GM19463 (cell line): ENCODE data around the gene SPTBN5.

Experiments
- ATAC-seq: cut with Tn5 transposase; IDR thresholded peaks from one replicate; pipeline ENCODE4 v1.9.1; 2021; ENCODE audit warnings: mild to moderate bottlenecking, moderate library complexity; ENCODE audit not compliant: unreplicated experiment

The SPTBN5 gene

DNA sequence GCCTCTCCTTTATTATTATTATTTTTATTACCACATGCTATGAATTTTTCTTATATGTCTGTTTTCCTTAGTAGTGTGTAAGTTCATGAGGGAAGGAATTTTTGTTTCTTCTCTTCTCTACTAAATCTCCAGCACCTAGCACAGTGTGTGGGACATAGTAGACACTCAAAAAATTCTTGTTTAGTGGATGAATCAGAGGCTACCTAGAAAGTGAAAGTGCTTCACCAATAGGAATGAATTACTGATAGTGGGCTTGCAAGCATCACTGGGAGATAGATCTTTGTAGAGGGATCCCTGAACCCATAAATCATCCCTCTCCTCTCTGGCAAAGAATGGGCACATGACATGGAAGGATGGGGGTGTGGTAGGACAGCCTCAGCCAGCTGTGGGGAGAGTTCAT is 8.5 kb downstream of the SPTBN5 start:
- ATAC-seq, result no peak

DNA sequence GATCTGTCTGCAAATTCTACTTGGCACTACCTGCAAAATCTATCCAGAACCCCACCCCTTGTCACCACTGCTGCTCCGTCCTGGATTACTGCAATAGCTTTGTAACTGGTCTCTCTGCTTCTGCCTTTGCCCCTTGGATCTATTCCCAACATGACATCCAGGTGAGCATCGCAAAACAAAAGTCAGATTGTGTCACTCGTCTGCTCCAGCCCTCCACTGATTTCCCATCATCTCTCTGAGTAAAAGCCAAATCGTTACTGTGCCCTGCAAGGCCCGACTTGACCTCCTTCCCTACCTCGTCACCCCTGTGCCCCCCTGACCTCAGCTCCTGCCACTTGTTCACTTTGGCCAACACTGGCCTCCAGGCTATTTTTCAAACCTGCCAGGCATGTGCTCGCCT is 9.4 kb downstream of the SPTBN5 start:
- no peak for ATAC-seq

DNA sequence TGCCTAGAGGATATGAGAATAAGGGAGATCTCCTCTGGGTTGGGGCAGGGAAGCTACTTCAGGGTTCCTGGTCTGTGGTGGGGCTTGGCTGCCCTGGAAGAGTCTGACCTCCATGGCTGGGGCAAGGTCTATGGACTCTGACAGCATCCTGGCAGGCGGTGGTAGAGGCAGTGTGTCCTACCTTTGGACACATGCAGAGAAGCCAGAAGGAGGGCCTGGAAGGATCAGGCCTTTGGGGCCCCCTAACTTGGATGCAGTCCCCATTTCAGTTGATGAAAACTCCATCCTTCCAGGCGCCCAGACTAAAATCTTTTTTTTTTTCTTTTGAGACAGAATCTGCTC is 10.4 kb downstream of the SPTBN5 start:
- ATAC-seq, result no peak

DNA sequence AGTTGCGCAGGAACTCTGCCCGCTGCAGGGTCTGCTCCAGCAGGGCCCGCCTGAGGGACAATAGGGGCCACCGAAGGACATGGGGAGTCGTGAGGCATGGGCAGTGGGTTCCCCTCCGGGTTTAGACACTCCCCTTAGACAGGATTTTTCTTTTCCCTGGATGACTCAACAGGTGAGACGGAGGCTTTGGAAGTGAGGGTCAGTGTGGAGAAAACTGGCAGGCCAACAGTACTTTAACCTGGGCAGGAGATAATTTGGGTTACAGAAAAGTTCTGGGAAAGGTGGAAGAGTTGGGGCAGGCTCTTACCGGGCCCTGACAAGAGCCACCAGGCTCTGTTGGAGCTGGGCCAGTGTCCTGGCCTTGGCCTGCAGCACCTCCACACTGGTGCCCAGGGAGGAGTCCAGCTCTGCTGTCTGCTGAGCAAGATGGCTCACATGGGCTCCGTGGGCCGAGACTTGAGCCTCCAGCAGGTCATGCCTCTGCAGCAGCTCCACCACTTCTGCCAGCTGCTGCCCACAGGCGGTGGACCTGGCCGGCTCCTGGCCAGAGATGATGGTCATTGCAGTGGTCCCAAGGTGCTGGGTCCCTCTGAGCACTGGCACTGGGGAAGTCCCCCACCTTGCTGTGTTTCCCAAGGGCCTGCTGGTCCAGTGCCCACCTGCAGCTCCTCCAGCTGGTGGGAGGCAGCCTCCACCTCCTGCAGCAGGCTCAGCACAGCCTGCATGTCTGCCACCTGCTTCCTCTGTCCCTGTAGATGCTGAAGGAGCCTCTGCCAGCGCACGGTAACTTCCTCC is 11.0 kb downstream of the SPTBN5 start:
- ATAC-seq, result no peak

DNA sequence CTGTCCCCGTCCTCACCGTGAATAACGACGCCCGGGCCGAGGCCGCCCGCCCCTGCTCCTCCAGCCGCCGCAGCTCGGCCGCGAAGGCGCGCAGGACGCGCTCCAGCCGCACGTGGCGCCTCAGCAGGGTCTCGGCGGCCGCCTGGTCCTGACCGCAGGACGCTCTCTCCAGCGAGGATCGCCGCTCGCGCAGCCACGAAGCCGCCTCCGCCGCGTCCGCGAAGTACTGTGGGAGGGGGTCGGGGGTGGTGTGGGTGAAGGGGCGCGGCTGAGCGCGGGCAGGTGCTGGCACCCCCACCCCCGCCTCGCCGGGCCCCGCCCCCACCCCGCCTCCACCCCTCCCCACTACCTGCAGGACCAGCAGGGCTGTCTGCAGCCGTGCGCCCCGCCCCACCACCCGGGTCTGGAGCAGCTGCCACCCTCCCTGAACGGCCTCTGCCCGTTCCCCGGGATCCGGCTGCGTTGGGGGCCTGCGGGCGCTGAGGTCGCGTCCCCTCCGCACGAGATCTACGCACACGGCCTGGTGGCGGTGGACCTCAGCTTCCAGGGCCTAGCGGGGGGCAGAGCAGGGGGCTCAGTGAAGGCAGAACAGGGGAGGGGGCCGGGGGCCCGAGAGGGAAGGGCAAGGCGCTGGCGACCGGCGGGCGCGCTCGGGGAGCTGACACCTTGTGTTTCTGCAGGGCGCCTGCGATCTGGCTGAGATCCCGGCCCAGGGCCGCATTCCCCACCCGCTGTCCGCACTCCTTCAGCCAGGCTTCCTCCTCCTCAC is 11.7 kb downstream of the SPTBN5 start:
- no peak for ATAC-seq

DNA sequence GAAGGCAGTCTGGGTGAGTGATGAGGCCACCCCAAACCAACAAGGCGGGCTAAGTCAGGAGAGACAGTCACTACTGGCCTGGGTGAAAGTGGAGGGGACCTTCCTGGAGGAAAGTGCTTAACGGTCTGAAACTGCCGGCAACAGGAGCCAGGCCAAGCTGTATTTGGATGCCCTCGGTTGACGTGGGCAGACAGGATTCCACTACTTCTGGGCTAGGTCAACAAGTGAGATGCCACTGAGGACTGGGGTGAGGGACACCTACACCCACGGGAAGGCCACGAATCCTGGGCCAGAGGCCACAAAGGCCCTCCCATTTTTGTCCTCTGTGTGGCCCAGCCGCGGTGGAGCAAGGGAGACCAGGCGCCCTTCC is 12.3 kb downstream of the SPTBN5 start:
- ATAC-seq, result no peak

DNA sequence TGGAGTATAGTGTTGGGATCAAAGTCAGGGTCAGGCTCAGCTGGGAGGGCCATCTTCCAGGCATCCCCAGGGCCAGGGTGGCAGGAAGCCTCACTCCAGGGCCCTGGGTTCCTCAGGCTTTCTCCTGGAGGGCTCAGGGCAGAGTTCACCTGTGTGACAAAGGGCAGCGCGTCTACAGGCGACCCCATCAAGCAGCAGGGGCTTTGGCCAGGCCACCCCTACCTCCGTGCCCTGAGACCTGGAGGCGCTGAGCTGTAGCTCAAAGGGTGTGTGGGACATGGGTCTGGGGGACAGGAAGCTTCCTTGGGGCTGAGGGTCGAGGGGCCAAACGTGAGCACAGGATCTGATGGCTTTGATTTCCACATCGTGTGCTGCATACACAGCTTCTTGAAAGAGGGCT is 12.8 kb downstream of the SPTBN5 start:
- ATAC-seq, result no peak

DNA sequence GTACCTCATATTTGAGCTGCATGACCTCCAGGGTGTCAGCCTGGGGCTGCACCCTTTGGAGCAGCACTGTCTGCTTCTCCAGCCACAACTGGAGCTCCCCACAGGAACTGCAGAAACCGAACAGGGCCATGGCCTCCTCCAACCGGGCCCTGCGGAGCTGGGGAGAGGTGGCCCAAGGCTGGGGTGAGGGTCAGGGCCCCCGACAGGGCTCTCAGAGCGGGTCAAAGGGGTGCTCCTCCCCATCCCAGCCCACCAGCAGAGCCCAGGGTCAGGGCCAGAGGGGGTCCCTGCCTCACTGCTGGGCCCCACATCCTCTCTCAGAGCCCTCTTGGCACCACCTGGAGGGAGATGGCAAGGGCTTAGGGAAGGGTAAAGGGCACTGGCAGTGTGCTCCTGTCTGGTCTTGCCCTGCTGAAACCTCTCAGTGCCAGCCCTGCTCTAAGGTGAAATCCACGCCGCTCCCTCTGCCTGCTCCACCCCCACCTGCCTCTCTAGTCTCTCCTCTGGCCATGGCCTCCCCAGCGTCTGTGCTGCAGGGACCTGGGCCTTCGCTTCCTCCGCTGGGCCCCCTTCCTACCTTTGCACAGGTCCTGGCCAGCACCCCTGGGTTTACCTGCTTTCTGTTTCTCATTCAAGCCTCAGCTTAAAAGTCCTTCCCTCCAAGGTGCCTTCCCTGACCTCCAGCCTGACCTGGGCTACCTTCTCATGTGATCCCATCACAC is 13.5 kb downstream of the SPTBN5 start:
- ATAC-seq, result no peak

DNA sequence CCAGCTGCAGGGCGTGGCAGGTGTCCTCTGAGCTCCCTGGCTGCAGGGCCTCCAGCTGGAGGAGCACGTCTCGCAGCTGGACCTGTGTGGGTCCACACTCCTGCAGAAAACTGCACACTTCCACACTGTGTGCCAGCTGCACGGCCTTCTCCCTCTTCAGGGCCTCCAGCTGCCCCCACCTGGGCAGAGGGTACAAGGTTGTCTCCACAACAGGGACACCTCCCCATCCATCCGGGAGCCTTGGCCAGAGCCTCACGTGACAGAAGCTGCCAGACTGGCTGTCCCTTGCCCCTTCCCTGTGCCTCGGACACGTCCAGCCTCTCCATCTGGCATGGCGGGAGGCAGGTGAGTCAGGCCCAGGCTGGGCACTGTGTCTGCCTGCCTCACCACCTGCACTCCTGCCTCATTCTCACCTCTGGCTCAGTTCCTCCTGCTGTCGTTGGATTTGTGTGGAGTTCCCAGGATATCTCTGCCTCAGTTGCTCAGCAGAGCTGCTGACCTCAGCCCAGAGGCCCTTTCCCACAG is 14.5 kb downstream of the SPTBN5 start:
- ATAC-seq, result no peak

DNA sequence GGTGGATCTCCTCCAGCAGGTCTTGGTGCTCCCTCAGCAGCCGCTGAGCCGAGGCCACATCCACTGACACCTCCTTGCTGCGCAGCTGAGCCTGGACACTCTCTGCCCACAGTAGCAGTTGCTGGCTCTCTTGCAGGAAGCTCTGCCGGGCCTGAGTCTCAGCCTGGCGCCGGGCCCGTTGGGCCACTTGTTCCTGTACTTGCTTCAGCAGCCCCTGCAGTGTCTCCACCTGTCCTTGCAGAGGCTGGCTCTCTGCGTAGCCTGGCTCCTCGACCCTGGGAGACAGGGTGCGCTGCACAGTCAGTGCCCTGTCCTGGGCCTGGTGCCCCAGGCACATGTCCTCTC is 15.5 kb downstream of the SPTBN5 start:
- no peak for ATAC-seq

DNA sequence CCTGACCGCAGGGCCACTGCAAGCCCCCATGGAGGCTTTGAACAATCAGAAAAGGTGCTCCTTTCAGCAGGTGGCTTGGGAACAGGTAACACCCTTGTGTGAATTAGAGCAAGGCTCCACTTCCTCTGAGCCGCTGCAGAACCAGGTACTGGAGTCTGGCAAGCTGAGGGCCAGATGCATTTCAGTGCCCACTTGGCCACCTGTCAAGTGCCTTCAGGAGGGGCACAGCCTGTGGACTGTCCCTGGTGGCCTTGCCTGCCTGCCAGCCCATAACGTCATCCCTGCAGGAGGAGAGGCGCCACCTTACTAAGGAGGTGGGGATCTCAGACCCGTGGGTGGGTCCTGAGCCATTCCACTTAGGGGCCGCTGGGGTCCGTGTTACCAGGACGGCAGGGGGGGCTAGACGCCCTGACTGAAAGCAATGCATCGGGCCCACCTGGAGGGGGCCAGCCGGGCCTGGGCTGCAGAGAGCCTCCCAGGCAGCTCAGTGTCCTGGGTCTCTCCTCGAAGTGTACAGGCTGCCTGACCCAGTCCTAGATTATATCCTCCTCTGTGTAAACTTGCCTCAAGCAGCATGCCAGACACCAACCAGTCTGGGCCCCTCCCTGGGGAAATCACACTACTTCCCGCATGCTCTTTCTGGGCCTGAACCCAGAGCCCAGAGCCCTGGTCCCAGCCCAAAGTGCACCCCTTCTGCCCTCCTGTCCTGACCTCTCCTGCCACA is 16.1 kb downstream of the SPTBN5 start:
- no peak for ATAC-seq

DNA sequence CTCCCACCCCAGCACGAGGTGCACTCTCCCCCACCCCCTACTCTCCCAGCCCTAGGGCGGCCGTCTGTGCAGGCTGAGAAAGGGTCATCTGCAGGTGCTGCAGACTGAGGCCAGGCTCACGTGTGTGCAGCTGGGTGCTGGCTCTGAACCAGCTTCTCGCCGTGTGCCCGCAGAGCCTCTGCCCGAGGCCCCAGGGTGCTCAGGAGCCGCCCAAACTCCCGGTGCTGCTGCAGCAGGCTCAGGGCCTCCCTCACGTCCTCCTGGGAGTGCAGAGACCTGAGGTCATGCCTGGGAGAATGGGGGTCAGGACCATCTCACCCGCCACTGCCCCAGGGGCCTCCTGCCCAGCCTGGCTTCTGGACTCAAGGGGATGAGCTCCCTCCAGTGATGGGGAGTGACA is 17.2 kb downstream of the SPTBN5 start:
- ATAC-seq, result no peak

DNA sequence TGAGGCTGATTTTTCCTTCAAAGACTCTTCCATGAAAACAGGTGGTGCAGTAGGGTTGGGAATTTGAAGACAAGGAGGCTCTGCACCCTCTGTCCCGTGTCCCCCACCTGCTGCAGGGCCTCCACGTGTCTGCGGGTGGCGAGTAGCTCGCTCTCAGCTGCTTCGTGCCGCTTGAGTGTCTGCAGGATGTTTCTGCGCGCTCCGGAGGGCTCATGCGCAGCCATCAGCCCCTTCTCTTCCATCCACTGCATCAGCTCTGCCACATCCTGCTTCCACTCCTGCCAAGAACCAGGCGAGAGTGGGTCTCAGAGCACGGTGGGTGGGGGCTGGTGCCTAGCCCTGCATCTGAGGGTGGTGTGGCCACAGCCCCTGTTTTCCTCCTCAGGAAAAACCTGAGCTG is 17.8 kb downstream of the SPTBN5 start:
- no peak for ATAC-seq

DNA sequence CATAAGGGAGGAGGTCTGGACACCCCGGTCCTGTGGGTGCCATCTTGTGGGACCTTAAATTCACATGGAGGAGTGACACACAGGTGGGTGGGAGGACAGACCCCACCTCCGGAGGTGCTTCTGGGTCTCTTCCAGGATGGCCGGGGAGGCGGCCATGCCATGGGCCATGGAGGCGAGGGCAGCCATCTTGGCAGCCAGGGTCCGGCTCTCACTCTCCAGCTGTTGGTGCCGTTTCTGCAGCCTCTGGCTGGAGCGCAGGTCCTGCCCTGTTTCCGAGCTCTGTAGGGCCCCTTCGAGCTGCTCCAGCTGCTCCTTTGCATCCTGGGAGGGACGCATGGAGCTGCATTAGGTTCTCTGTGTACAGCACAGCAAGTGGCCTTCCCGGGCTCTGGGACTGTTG is 19.1 kb downstream of the SPTBN5 start:
- no peak for ATAC-seq

DNA sequence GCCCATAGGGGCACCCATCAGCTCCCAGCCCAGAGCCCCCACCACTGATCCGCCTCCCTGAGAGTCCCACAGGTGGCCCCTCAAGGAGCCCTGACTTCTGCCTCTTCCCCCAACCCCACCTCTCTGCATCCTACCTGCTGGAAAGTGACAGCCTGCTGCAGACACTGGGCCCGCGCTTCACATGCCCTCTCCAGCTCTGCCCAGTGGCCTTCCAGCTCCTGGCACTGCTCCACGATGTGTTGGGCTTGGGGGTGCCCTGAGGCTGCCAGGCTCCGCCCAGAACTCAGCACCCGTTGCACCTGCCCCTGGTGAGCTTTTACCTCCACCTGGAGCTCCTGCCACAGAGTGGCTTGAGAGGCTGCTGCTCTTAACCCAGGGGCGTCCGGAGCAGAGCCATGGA is 20.1 kb downstream of the SPTBN5 start:
- no peak for ATAC-seq

DNA sequence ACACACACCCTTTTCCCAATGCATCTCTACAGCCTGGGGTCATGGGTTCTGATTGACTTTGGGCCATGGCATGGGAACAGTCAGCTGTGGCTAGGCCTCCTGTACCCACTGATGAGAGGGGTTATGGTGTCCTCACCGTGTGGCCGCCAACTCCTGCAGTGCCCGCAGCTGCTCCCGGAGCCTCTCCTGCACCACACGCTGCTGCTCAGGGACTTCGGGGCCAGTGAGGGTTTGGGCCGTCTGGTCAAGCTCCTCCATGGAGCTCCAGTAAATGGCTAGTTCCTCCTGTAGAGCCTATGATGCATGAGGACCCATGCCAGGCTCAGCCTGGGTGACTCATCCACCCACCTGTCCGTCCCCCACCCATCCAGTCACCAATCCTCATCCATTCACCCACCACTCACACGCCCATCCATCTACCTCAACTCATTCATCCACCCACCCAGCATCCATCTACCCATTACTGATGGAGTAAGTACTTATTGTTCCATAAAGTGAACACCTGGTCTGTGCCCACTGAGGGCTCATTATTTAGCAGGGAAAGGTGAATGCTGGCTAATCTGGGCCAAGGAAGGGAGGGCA is 21.6 kb downstream of the SPTBN5 start:
- no peak for ATAC-seq

DNA sequence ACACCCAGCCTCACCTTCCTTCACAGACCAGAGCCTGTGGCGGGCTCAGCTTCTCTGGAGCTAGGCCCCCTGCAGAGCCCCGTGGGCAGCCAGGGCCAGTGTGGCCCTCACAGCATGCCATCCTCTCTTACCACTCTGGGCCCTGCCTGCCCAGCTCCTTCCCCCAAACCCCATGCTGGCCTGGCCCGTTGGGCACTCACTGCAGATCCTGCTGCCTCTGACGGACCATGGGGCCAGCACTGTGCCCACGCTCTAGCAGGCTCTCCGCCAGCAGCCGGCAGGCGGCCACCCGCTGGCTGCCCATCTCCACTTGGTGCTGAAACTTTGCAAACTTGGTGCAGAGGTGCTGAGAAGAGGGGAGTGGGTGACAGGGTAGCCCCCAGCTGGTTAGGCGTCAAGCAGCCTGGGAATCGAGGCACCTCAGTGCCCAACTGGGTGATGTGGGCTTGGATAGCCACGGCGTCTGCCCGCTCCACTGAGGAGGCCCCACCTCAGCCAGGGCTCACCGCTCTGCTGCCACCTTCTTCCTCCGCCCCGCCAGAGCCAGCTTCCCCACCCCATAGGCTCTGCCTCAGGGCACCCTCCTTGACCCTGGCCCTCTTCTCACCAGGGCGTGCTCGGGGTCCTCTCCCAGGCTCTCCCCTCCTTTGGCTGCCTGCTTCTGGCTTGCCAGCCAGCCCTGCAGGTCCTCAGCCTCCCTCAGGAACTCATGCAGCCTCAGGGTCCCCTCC is 22.5 kb downstream of the SPTBN5 start:
- no peak for ATAC-seq

DNA sequence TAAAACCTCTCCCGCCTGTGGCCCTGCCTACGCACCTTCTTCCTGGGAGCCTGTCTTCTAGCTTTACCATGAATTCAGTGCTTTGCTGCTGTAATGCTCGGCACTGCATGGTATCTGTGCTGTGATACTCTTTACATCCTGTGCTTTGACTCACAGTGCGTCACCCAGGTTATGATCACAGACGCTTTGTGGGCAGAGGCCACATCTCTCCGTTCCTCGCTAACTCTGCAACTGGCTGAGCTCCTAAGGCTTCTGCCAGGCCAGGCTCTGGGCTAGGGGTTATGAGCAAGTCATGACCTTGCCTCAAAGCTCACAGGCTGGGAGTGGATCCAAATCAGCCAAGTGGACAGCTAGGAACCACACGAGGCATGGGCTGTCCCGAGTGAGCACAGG is 23.2 kb downstream of the SPTBN5 start:
- no peak for ATAC-seq

DNA sequence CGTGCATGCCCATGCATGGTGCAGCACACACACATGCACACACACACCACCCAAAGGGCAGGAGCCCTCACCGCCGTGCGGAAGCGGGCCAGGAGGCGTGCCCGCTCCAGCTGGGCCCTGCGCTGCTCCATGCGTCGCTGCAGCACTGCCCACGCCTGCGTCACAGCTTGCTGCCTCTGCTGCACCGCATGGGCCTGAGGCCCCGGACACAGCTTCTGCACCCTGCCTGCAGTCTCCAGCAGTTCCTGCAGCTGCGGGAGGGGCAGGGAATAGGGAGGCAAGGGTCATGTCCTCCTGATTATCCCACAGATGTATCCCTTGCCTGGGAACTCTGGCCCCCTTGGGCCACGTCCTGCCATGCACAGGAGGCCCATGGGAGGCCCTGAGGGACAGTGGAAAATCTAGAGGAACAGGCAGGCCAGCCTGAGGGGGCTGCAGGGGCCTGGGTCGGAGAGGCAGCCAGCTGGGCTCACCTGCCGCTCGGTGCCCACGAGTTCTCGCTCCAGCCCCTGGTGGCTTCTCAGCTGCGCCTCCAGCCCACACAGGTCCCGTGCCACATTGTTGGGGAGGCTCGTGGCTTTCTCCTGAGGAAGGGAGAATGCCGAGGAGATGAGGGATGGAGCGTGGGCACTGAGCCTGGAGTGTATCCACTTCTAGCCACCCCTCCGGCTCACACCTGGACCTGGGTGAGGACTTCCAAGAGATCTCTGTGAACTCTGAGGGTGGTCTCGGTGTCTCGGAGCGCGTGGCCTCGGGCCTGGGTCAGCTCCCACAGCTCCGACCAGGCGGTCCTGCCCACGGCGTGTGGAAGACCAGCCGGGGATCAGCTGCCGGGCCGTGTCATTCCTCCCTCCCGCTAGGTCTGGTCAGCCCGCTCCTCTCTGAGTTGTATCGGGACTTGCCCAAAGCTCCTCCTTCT is 23.8 kb downstream of the SPTBN5 start:
- ATAC-seq, result no peak
